Measurements from ENCODE around the gene CEP78.
"Not testable (repeated sequence)": the region's sequence is repeated elsewhere in the genome, so short reads cannot be mapped to it uniquely, and the experiment has no call there.

CEP78 gene

GRCh38 chr9:78235256-78235761 is 566 bp upstream of the CEP78 start:
- no peak for DNase-seq (ENCODE audit: low read depth)

- DNase-seq (ENCODE audit: low read depth), result no peak
Measured at GRCh38 chr9:78236551-78236910, 656 bp downstream of the CEP78 start.

- DNase-seq (ENCODE audit: low read depth), result no peak
Measured at GRCh38 chr9:78238046-78239038, 2.5 kb downstream of the CEP78 start.

- no peak for DNase-seq (ENCODE audit: low read depth)
Measured at GRCh38 chr9:78239506-78239905, 3.6 kb downstream of the CEP78 start.

GRCh38 chr9:78242041-78242440 is 6.2 kb downstream of the CEP78 start:
- no peak for DNase-seq (ENCODE audit: low read depth)

GRCh38 chr9:78243130-78243529 is 7.3 kb downstream of the CEP78 start:
- no peak for DNase-seq (ENCODE audit: low read depth)

- DNase-seq (ENCODE audit: low read depth), result no peak
Measured at GRCh38 chr9:78245401-78245800, 9.5 kb downstream of the CEP78 start.

- DNase-seq (ENCODE audit: low read depth), result no peak
Measured at GRCh38 chr9:78248635-78249034, 12.8 kb downstream of the CEP78 start.

GRCh38 chr9:78249542-78249941 is 13.7 kb downstream of the CEP78 start:
- DNase-seq (ENCODE audit: low read depth), result no peak

GRCh38 chr9:78252616-78253015 is 16.7 kb downstream of the CEP78 start:
- DNase-seq (ENCODE audit: low read depth), result no peak

GRCh38 chr9:78253285-78253684 is 17.4 kb downstream of the CEP78 start:
- DNase-seq (ENCODE audit: low read depth), result no peak

- no peak for DNase-seq (ENCODE audit: low read depth)
Measured at GRCh38 chr9:78261403-78262001, 25.6 kb downstream of the CEP78 start.

GRCh38 chr9:78262655-78263054 is 26.8 kb downstream of the CEP78 start:
- DNase-seq (ENCODE audit: low read depth), result no peak

GRCh38 chr9:78267889-78268288 is 32.0 kb downstream of the CEP78 start:
- no peak for DNase-seq (ENCODE audit: low read depth)

GRCh38 chr9:78269784-78270183 is 33.9 kb downstream of the CEP78 start:
- DNase-seq (ENCODE audit: low read depth), result no peak

- DNase-seq (ENCODE audit: low read depth), result no peak
Measured at GRCh38 chr9:78272307-78272706, 36.4 kb downstream of the CEP78 start.

GRCh38 chr9:78273761-78274160 is 37.9 kb downstream of the CEP78 start:
- no peak for DNase-seq (ENCODE audit: low read depth)

- DNase-seq (ENCODE audit: low read depth), result no peak
Measured at GRCh38 chr9:78278177-78278777, 42.4 kb downstream of the CEP78 start.

- no peak for DNase-seq (ENCODE audit: low read depth)
Measured at GRCh38 chr9:78278801-78279200, 42.9 kb downstream of the CEP78 start.

- no peak for DNase-seq (ENCODE audit: low read depth)
Measured at GRCh38 chr9:78280982-78281668, 45.2 kb downstream of the CEP78 start.

- not testable (repeated sequence) for DNase-seq (ENCODE audit: low read depth)
Measured at GRCh38 chr9:78284181-78284580, 48.3 kb downstream of the CEP78 start.

GRCh38 chr9:78286125-78286524 is 50.2 kb downstream of the CEP78 start:
- no peak for DNase-seq (ENCODE audit: low read depth)

Data from stimulated activated CD8-positive, alpha-beta memory T cell treated with anti-CD3 and anti-CD28 coated beads, Interleukin-7, amount 100 ng/mL, for 24 hours (primary cell).